Measurements from ENCODE around the gene GAB4. TPM values are rescaled to one million over a fixed set of nuclear protein-coding genes. Genes with fewer than 3 reads are reported as not detected.

Gene GAB4
- total RNA-seq, 2 donors from 2014 or later, result not detected

GRCh38 chr22:16966251-16966650 is 41.8 kb downstream of the GAB4 start:
- intact Hi-C loops (cut with DNase I), result no loop called here
- Histone ChIP-seq H3K9me3 (no peaks in the 10 kb centered on the region), H3K27me3 (no peaks in the 10 kb centered on the region), H3K4me3 (no peak overlapping the region), H3K4me1 (no peaks in the 10 kb centered on the region), H3K36me3 (no peaks in the 10 kb centered on the region), H3K9ac (ENCODE audit: low read depth in 2 of 2, low read length in 2 of 2) (no peak overlapping the region), H3K27ac (no peak overlapping the region)
- DNase-seq, result no peak
- TF ChIP-seq, protein P1, sequence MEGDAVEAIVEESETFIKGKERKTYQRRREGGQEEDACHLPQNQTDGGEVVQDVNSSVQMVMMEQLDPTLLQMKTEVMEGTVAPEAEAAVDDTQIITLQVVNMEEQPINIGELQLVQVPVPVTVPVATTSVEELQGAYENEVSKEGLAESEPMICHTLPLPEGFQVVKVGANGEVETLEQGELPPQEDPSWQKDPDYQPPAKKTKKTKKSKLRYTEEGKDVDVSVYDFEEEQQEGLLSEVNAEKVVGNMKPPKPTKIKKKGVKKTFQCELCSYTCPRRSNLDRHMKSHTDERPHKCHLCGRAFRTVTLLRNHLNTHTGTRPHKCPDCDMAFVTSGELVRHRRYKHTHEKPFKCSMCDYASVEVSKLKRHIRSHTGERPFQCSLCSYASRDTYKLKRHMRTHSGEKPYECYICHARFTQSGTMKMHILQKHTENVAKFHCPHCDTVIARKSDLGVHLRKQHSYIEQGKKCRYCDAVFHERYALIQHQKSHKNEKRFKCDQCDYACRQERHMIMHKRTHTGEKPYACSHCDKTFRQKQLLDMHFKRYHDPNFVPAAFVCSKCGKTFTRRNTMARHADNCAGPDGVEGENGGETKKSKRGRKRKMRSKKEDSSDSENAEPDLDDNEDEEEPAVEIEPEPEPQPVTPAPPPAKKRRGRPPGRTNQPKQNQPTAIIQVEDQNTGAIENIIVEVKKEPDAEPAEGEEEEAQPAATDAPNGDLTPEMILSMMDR (IDR thresholded peaks at IDR 0.05), result no peak

DNA sequence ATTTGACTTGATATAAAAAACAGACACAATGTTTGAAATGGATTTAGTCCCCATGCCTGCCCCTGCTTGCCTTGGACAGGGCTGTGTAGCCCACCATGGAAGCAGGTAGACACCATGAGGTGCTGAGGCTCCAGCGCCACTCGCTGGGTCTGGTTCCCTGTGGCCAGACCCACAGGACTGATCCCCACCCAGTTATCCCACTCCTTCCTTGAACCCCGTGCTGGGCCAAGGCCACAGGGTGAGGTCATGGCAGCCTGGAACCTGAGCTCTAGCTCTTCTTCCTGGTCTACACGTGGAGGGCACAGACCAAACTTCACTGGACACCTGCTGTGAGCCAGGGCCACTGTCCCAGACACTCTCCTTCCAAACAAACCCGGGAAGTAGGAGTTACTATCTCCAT is 42.5 kb downstream of the GAB4 start:
- Histone ChIP-seq H3K4me1 (no peaks in the 10 kb centered on the region), H3K9ac (ENCODE audit: low read depth in 2 of 2, low read length in 2 of 2) (no peak overlapping the region), H3K9me3 (no peaks in the 10 kb centered on the region), H3K4me3 (no peak overlapping the region), H3K27ac (no peak overlapping the region), H3K27me3 (no peaks in the 10 kb centered on the region), H3K36me3 (no peaks in the 10 kb centered on the region)
- no peak for DNase-seq
- intact Hi-C loops (cut with DNase I), result no loop called here
- TF ChIP-seq, protein P1 (IDR thresholded peaks at IDR 0.05), result no peak

DNA sequence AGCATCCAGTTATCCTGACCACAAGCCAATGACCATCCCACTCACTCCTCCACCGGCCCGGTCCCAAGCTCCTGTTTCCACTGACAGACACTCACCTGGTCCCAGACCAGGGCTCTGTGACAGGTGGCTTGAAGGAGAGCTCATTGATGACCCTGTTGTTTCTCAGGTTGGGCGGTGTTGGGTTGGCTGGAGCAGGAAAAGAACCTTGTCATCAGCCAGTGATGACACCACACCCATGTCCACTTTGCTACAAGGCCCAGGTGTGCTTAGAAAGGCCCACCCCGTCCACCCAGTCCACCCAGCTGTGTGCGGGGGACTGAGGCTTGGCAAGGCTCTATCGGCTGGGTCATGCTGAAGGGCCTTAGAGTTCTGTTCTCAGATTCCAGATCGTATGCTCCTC is 42.9 kb downstream of the GAB4 start:
- Histone ChIP-seq H3K4me3 (no peak overlapping the region), H3K27ac (no peak overlapping the region), H3K36me3 (no peaks in the 10 kb centered on the region), H3K4me1 (no peaks in the 10 kb centered on the region), H3K9ac (ENCODE audit: low read depth in 2 of 2, low read length in 2 of 2) (no peak overlapping the region), H3K9me3 (no peaks in the 10 kb centered on the region), H3K27me3 (no peaks in the 10 kb centered on the region)
- no peak for DNase-seq
- TF ChIP-seq, protein P1 (IDR thresholded peaks at IDR 0.05), result no peak
- intact Hi-C loops (cut with DNase I), result no loop called here

DNA sequence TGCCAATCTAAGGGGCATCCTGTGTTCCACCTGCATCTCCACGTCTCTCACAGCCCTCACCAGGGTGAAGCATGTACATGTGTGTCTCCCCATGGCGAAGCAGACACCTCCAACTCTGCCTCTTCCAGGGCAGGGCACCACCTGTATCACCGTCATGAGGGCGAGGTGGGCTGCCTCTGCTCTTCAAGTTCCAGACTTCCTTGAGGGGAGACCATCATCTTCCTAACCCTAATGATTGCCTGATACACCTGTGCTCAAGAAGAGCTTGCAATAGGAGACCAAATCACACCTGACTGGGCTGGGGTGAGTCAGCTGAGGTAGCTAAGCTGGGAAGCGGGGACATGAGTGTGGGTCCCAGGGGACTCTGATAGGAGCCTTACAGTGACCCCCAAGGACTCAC is 43.7 kb downstream of the GAB4 start:
- Histone ChIP-seq H3K9me3 (no peaks in the 10 kb centered on the region), H3K9ac (ENCODE audit: low read depth in 2 of 2, low read length in 2 of 2) (no peak overlapping the region), H3K36me3 (no peaks in the 10 kb centered on the region), H3K4me3 (no peak overlapping the region), H3K27ac (no peak overlapping the region), H3K27me3 (no peaks in the 10 kb centered on the region), H3K4me1 (no peaks in the 10 kb centered on the region)
- TF ChIP-seq, protein P1 (IDR thresholded peaks at IDR 0.05), result no peak
- no peak for DNase-seq
- intact Hi-C loops (cut with DNase I), result no loop called here

DNA sequence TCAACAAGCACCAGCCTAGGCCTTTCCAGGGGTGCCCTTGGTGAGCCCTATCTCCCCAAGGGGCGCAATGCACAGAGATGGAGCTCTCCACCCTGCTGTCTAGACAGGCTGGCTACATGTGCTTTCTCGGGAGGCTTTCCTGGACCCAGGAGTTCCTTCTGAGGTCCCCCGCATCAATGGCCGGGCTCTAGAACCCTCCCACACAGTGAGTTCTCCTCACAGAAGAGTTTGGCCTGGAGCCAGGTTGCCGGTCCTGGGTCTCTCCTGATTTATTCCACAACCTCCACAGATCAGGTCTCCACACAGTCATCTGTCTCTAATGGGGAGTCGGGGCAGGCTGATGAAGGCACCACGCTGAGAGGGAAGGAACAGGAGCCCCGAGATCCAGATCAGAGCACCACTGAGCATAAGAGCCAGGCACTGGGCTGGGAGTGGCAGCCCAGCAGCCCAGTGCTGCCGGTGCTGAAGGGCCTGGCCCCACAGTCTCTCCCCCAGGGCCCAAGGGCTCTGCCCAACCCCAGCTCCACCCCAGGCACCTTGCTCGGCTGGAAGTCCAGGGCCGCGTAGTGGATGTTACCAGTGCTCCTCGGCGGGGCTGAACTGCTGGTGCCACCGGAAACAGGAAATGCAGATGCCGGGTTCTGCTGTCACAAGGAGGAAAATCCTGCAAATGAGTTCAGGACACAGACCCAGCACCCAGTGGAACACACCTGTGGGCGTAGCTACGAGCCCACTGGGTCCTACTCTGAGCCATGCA is 44.7 kb downstream of the GAB4 start:
- DNase-seq, result no peak
- intact Hi-C loops (cut with DNase I), result no loop called here
- no peak overlapping the region for H3K4me3 ChIP-seq
- no peak overlapping the region for H3K27ac ChIP-seq
- TF ChIP-seq, protein P1 (IDR thresholded peaks at IDR 0.05), result no peak
- H3K4me1 ChIP-seq, result no peaks in the 10 kb centered on the region
- H3K36me3 ChIP-seq, result no peaks in the 10 kb centered on the region
- H3K27me3 ChIP-seq, result no peaks in the 10 kb centered on the region
- H3K9ac ChIP-seq (ENCODE audit: low read depth in 2 of 2, low read length in 2 of 2), result no peak overlapping the region
- H3K9me3 ChIP-seq, result no peaks in the 10 kb centered on the region

Measured in colonic mucosa (tissue), 4 donors.